GM21390 (cell line): ENCODE measurements around the gene SLC25A24.
"Not testable (repeated sequence)": the region's sequence is repeated elsewhere in the genome, so short reads cannot be mapped to it uniquely, and the experiment has no call there.

Experiments used
- ATAC-seq: cut with Tn5 transposase; IDR thresholded peaks from one replicate; pipeline ENCODE4 v1.9.1; 2021; ENCODE audit not compliant: unreplicated experiment

Gene SLC25A24

DNA sequence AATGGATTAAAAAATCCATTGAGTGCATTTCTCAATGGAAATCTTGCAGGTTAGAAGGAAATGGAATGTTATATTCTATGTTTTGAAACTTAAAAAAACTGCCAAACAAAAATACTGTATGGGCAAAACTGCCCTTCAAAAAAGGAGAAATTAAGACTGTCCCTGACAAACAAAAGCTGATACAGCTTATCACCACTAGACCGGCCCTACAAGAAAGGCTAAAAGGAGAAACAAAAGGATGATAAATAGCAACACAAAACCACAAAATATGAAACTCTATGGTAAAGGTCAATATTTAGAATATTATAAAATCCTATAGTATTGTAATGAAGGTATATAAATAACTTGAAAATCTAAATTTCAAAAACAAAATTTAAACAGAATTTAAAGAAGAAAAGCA lies 60.0 kb downstream of the SLC25A24 start:
- no peak for ATAC-seq

DNA sequence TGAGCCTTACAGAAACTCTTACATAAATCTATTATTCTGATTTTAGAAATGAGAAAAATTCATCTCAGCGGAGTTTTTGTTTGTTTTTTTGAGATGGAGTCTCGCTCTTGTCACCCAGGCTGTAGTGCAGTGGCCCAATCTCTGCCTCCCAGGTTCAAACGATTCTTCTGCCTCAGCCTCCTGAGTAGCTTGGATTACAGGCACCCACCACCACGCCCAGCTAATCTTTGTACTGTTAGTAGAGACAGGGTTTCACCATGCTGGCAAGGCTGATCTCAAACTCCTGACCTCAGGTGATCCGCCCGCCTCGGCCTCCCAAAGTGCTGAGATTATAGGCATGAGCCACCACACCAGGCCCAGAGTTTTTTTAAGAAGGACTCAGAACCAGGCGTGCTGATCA lies 60.6 kb downstream of the SLC25A24 start:
- ATAC-seq: not testable (repeated sequence)

DNA sequence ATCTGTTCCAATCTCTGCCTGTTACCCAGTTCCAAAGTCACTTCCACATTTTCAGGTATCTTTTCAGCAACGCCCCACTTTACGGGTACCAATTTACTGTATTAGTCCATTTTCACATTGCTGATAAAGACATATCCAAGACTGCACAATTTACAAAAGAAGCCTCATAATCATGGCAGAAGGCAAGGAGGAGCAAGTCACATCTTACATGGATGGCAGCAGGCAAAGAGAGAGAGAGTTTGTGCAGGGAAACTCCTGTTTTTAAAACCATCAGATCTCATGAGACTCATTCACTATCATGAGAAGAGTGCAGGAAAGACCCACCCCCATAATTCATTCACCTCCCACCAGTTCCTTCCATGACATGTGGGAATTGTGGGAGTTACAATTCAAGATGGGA lies 67.0 kb downstream of the SLC25A24 start:
- ATAC-seq: not testable (repeated sequence)

DNA sequence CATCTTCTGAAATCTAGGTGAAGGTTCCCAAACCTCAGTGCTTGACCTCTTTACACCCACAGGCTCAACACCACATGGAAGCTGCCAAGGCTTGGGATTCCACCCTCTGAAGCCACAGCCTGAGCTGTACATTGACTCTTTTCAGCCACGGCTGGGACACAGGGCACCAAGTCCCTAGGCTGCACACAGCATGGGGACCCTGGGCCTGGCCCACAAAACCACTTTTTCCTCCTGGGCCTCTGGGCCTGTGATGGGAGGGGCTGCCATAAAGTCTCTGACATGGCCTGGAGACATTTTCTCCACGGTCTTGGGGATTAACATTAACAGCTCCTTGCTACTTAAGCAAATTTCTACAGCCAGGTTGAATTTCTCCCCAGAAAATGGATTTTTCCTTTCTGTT lies 67.8 kb downstream of the SLC25A24 start:
- ATAC-seq: not testable (repeated sequence)

DNA sequence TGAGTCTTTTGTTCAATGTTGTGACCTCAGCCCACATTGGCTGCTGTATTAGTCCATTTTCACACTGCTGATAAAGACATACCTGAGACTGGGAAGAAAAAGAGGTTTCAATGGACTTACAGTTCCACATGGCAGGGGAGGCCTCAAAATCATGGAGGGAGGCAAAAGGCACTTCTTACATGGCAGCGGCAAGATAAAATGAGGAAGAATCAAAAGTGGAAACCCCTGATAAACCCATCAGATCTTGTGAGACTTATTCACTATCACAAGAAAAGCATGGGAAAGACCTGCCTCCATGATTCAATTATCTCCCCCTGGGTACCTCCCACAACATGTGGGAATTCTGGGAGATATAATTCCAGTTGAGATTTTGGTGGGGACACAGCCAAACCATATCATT lies 68.9 kb downstream of the SLC25A24 start:
- not testable (repeated sequence) for ATAC-seq

DNA sequence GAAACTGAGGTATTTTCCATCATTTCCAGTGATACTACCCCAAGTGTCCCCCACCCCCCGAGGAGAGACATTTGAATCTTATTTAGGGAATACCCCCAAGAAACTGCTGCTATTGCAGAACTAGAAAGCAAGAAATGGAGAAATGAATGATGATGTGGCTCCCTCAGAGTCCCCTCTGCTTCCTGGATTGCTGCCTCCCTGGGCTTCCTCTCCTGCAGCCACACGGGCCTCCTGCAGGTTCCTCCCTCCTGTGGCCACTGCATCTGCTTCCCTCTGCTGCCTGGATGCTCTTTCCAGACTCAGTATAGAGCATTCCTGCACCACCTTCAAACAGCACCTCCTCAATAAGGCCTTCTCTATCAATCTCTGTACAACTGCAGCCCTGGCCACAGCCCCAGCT lies 69.3 kb downstream of the SLC25A24 start:
- no peak for ATAC-seq

DNA sequence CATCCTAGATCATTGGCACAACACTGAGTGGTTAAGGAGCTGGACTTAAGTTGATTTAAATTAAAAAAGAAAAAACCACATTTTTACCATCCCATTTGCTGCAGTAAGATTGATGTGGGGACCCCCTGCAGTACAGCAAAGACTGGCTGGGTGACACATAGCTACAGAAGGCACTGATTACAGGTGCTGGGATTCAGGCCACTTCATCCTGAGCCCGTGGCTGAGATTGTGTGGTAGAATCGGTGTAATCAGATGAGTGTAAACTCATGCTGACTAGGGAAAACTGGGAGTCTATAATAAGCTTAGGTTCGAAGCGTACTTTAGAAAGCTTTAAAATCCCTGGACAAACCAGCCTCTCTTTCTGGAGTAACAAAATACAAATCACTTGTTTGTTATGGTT lies 70.1 kb downstream of the SLC25A24 start:
- ATAC-seq: no peak

GRCh38 chr1:108125312-108126138 lies 74.6 kb downstream of the SLC25A24 start:
- peak; percentile 88 for ATAC-seq

- ATAC-seq: no peak
Observed at GRCh38 chr1:108124622-108125311, 75.4 kb downstream of the SLC25A24 start.

- no peak for ATAC-seq
Observed at GRCh38 chr1:108124023-108124422, 76.1 kb downstream of the SLC25A24 start.

GRCh38 chr1:108121358-108122143 lies 78.6 kb downstream of the SLC25A24 start:
- no peak for ATAC-seq

GRCh38 chr1:108120163-108120562 lies 80.0 kb downstream of the SLC25A24 start:
- ATAC-seq: no peak

GRCh38 chr1:108119500-108119899 lies 80.6 kb downstream of the SLC25A24 start:
- ATAC-seq: no peak

DNA sequence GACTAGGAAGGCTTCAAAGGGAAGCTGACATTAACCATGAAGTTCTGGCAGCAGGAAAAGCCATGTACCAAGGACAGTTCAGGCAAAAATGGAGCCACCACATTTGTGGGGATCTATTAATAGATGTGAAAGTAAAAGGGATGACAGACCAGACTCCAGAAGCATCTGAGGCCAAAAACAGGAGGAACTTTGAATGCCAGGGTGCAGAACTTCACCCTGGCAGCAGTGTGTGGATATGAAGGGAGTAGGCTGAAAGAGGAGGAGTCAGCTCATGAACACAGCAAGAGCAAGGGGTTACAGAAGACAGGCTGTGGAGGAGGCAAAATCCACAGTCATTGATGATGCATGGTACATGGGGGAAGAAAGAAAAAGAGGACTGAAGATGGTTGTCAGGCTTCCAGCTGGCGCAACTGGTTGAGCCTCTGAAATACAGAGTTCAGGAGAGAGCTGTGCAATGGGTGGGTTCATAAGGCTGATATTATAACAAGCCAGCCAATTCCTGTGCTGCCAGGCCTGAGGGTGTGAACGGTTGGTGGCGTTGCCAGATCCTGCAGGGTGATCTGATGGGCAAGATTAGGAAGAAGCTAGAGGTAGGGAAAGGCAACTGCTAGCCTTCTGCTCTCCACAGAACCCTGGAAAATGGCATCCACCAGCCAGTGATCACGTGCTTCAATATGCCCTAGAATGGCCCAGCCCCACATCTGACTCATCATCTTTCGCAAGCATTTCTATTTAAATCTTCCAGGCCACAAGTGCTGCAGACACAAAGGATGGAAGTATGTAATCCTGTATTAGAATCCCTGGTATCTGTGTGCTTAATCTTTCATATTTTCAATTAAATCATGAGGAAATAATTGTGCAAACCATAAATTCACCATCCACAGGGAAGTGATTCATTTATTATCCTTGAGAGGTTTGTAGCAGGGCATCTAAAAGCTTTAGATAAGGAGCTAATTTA lies 81.9 kb downstream of the SLC25A24 start:
- no peak for ATAC-seq

- ATAC-seq: no peak
Observed at GRCh38 chr1:108117237-108117636, 82.9 kb downstream of the SLC25A24 start.

- no peak for ATAC-seq
Observed at GRCh38 chr1:108114033-108114599, 86.0 kb downstream of the SLC25A24 start.

GRCh38 chr1:108113496-108113895 lies 86.6 kb downstream of the SLC25A24 start:
- no peak for ATAC-seq

DNA sequence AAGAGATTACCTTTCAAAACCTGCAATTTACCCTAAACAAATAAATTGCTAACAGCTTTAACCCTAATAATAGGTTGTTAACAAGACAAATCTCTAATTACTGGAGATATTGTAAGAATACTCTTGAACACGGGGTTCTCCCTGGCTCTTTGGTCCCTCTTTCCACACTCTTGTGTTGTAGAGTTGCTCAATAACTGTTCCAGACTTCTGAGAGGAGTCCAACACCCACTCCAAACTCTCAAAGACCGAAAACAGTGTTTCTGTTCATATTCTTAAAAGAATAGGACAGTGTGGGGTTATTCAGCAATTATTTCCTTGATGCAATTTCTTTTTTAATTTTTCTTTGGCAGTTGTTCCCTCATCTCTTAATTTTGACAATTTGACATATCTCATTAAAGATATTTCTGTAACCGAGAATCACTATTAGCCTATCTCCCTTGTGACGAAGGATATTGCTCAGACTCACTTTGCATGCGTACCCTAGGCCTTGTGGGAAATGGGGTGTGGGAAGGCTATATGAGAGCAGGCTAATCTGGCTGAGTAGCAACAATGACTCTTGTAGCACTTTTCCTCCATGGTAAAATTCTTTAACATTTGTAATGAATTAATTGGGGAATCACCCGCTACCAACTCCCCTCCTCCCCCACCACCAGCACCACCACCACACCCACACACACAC lies 90.7 kb downstream of the SLC25A24 start:
- no peak for ATAC-seq

DNA sequence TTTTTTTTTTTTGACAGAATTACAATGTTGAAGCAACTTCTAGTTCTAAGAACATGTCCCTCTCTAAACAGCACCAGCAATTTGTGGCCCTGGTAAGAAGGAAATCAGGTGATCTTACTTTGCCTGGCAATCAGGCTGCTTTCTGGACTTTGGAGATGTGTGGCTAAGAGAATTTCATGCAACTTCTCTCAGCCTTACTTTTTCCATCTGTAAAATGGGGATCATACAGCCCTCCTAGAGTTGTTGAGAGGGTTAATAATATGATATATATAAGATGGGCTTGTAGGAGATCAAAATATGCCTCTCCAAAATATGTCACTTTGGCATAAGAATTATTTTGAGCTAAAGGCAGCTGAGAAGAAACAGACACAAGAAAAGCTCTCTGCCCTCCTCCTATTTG lies 92.0 kb downstream of the SLC25A24 start:
- ATAC-seq: no peak

DNA sequence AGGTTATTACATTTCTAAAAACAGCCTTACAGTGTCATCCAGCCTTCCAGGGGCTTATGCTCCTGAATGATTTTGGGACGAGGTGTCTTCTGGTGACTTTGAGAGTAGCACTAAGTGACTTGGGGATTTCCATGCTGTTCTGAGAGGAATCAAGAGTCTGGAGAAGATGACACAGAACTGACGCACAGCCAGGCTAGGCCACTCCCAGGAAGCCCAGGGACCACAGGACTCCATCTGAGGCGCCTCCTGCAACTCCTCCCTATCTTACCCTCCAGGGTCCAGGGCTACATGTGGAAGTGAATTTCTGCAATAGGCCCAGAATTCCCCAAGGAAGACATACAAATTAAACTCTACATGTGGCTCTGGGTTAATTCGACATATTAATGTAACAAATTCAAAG lies 92.5 kb downstream of the SLC25A24 start:
- no peak for ATAC-seq
